PFSK-1 (cell line): ENCODE results near the gene TARDBP.

Experiments
- POLR2AphosphoS5 ChIP-seq: IDR thresholded peaks from 2 replicates; pipeline ENCODE4 v1.6.1; 2012; ENCODE audit warnings: low read depth, mild to moderate bottlenecking, control low read depth, low read length, moderate library complexity
- SIN3A ChIP-seq: IDR thresholded peaks from 2 replicates; pipeline ENCODE4 v1.6.1; 2012; ENCODE audit warnings: mild to moderate bottlenecking, low read length, moderate library complexity, borderline replicate concordance; ENCODE audit not compliant: insufficient read depth

DNA sequence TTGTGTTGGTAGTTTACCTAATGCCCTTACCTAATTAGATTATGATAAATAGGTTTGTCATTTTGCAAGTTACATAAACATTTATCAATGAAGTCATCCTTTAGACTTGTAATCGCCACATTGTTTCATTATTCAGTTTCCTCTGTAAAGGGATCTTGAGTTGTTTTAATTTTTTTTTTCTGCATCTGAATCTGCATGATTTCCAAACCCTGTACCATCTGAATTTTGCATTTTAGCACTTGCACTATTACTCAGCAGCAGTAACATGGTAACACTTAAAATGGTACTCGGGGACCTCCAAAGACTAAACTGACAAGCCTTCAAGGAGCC lies 12.4 kb downstream of the TARDBP start:
- TF ChIP-seq POLR2AphosphoS5 (no peak), SIN3A (no peak)
